GM12878 (cell line): Measurements from ENCODE around the gene L1TD1.

Experiments used
- CEBPB ChIP-seq, 2 experiments: fragments of 150-350 bp in 1 of 2; IDR thresholded peaks; 2 replicates each; pipeline ENCODE4 v1.6.1; 2012 to 2014; ENCODE audit warnings: low read depth in 2 of 2, low read length in 2 of 2, borderline replicate concordance in 1 of 2, inconsistent platforms in 1 of 2
- FOXM1 ChIP-seq: IDR thresholded peaks from 2 replicates; pipeline ENCODE4 v1.6.1; 2012; ENCODE audit warnings: low read depth, mild to moderate bottlenecking, inconsistent platforms, low read length, moderate library complexity
- MXI1 ChIP-seq: fragments of 150-350 bp; IDR thresholded peaks from 2 replicates; pipeline ENCODE4 v1.6.1; 2011; ENCODE audit warnings: low read depth, mild to moderate bottlenecking, inconsistent platforms, low read length, improper control_type of control experiment
- PAX5 ChIP-seq: IDR thresholded peaks from 2 replicates; pipeline ENCODE4 v1.6.1; 2011; ENCODE audit warnings: low read depth, low read length, borderline replicate concordance
- POLR2A ChIP-seq: IDR thresholded peaks from 2 replicates; pipeline ENCODE4 v1.6.1; 2011; ENCODE audit warnings: low read depth, mild to moderate bottlenecking, low read length
- RB1 ChIP-seq: fragments of 450-650 bp; formaldehyde crosslinking; IDR thresholded peaks from 2 replicates; pipeline ENCODE4 v1.6.1; 2017; ENCODE audit warnings: mild to moderate bottlenecking, borderline replicate concordance
- SRF ChIP-seq, 2 experiments: IDR thresholded peaks; 2 replicates each; pipeline ENCODE4 v1.6.1; 2011; ENCODE audit warnings: low read depth in 2 of 2, low read length in 2 of 2, mild to moderate bottlenecking in 1 of 2, moderate library complexity in 1 of 2
- STAT3 ChIP-seq: IDR thresholded peaks from 2 replicates; pipeline ENCODE4 v1.6.1; 2011; ENCODE audit warnings: low read depth, low read length, improper control_type of control experiment
- ZBED1 ChIP-seq: IDR thresholded peaks from 2 replicates; pipeline ENCODE4 v1.6.1; 2016; ENCODE audit warnings: borderline replicate concordance
- ZSCAN29 ChIP-seq: fragments of 450-650 bp; IDR thresholded peaks from 2 replicates; pipeline ENCODE4 v1.6.1; 2017; ENCODE audit warnings: mild to moderate bottlenecking, moderate library complexity
- TF ChIP-seq, protein P1 (sequence below), 3 experiments: IDR thresholded peaks in 2 of 3; conservative IDR thresholded peaks in 1 of 3; 2 replicates each; pipeline ENCODE4 v1.5.1; 2011; ENCODE audit warnings: low read depth in 3 of 3, low read length in 3 of 3, mild to moderate bottlenecking in 3 of 3, control low read depth in 2 of 3, moderate library complexity in 2 of 3, inconsistent platforms in 1 of 3, mixed read lengths in 1 of 3; ENCODE audit not compliant: control insufficient read depth in 2 of 3, insufficient read depth in 1 of 3; ENCODE audit errors: extremely low read depth in 1 of 3
- TF ChIP-seq, protein P2 (sequence below): IDR thresholded peaks from 2 replicates; pipeline ENCODE4 v1.6.1; 2012; ENCODE audit warnings: low read depth, low read length, improper control_type of control experiment
- TF ChIP-seq, protein P3 (sequence below): IDR thresholded peaks from 2 replicates; pipeline ENCODE4 v1.6.1; 2012; ENCODE audit warnings: low read length, inconsistent platforms

DNA sequence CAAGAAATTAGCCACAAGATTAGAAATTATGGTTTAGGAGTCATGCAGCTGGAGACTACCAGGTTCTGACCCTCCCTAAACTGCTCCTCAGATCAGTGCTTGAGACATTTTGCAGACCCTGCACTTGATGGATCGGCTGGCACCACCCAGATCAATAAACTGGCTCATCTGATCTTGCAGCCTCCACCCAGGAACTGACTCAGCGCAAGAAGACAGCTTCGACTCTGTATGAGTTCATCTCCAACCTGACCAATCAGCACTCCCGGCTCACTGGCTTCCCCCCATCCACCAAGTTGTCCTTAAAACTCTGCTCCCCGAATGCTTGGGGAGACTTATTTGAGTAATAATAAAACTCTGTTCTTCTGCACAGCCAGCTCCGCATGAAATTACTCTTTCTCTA is 40.0 kb downstream of the L1TD1 start:
- TF ChIP-seq, protein P1, sequence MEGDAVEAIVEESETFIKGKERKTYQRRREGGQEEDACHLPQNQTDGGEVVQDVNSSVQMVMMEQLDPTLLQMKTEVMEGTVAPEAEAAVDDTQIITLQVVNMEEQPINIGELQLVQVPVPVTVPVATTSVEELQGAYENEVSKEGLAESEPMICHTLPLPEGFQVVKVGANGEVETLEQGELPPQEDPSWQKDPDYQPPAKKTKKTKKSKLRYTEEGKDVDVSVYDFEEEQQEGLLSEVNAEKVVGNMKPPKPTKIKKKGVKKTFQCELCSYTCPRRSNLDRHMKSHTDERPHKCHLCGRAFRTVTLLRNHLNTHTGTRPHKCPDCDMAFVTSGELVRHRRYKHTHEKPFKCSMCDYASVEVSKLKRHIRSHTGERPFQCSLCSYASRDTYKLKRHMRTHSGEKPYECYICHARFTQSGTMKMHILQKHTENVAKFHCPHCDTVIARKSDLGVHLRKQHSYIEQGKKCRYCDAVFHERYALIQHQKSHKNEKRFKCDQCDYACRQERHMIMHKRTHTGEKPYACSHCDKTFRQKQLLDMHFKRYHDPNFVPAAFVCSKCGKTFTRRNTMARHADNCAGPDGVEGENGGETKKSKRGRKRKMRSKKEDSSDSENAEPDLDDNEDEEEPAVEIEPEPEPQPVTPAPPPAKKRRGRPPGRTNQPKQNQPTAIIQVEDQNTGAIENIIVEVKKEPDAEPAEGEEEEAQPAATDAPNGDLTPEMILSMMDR (IDR thresholded peaks at IDR 0.05 in 2 of 3, conservative IDR thresholded peaks at IDR 0.05 in 1 of 3; ENCODE audit: control insufficient read depth in 2 of 3, extremely low read depth in 1 of 3, insufficient read depth in 1 of 3, low read depth in 3 of 3, low read length in 3 of 3): no peak
- TF ChIP-seq, protein P2, sequence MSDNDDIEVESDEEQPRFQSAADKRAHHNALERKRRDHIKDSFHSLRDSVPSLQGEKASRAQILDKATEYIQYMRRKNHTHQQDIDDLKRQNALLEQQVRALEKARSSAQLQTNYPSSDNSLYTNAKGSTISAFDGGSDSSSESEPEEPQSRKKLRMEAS: no peak
- no peak for TF ChIP-seq STAT3
- no peak for TF ChIP-seq MXI1
- TF ChIP-seq ZSCAN29: no peak
- TF ChIP-seq POLR2A: no peak
- TF ChIP-seq SRF (IDR thresholded peaks at IDR 0.05; ENCODE audit: low read depth in 2 of 2, low read length in 2 of 2): no peak
- TF ChIP-seq RB1: no peak
- TF ChIP-seq CEBPB (IDR thresholded peaks at IDR 0.05; ENCODE audit: borderline replicate concordance in 1 of 2, low read depth in 2 of 2, low read length in 2 of 2): no peak
- TF ChIP-seq ZBED1: no peak
- TF ChIP-seq PAX5: no peak
- no peak for TF ChIP-seq FOXM1
- TF ChIP-seq, protein P3, sequence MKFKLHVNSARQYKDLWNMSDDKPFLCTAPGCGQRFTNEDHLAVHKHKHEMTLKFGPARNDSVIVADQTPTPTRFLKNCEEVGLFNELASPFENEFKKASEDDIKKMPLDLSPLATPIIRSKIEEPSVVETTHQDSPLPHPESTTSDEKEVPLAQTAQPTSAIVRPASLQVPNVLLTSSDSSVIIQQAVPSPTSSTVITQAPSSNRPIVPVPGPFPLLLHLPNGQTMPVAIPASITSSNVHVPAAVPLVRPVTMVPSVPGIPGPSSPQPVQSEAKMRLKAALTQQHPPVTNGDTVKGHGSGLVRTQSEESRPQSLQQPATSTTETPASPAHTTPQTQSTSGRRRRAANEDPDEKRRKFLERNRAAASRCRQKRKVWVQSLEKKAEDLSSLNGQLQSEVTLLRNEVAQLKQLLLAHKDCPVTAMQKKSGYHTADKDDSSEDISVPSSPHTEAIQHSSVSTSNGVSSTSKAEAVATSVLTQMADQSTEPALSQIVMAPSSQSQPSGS: no peak
